HG03439 (cell line): ENCODE measurements around the gene PTPN14.

Experiments used
- ATAC-seq: cut with Tn5 transposase; IDR thresholded peaks from one replicate; pipeline ENCODE4 v1.9.1; 2021; ENCODE audit warnings: mild to moderate bottlenecking, moderate library complexity; ENCODE audit not compliant: unreplicated experiment

PTPN14 gene

GRCh38 chr1:214379236-214379970 is 172.0 kb downstream of the PTPN14 start:
- no peak for ATAC-seq

DNA sequence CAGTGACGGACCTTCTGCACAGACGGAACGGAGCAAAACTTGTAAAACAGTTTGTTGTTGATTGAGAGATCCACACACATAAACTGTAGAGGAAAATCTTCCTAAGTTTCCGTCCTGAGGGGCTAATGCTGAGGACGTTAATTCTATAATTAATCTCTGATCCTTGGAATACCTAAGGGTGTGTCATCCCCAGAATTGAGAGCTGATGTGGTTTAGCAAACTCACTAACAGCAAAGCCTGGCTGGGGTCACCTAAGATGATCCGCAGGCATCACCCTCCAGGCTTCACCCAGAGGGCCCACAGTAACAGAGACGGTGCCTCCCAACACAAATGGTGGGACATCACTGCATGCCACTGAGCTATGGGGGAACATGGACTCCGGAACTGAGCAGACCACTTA is 172.9 kb downstream of the PTPN14 start:
- ATAC-seq = no peak

GRCh38 chr1:214377886-214378285 is 173.5 kb downstream of the PTPN14 start:
- no peak for ATAC-seq

GRCh38 chr1:214377485-214377884 is 173.9 kb downstream of the PTPN14 start:
- ATAC-seq = no peak

GRCh38 chr1:214372092-214372491 is 179.3 kb downstream of the PTPN14 start:
- no peak for ATAC-seq

- no peak for ATAC-seq
These were observed 180.8 kb downstream of the PTPN14 start for GRCh38 chr1:214370615-214371014.

- ATAC-seq = no peak
These were observed 182.0 kb downstream of the PTPN14 start for GRCh38 chr1:214369364-214369763.

- ATAC-seq = no peak
These were observed 183.6 kb downstream of the PTPN14 start for GRCh38 chr1:214367841-214368240.

DNA sequence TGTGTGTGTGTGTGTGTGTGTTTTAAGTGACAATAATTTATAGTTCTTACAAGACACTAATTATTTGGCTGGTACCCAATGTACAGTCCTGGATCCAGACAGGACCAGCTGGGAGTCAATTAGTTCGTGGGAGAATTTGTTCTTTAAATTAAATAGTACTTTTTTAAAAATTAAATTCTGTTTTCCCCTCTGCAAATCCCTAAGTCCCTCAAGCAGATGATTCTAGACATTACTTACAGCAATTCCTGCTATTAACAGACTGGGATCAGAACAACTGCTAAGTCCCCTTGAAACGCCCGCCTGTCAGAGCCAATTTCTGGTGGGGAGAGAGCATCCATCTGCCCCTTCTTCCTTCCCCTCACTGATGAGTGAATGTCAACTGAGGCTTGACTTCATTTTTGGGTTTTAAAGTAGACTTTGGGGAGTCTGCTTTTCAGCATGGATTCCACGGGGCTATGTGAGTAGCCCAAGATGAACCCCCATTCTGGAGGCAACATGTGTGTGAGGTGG is 186.6 kb downstream of the PTPN14 start:
- no peak for ATAC-seq

DNA sequence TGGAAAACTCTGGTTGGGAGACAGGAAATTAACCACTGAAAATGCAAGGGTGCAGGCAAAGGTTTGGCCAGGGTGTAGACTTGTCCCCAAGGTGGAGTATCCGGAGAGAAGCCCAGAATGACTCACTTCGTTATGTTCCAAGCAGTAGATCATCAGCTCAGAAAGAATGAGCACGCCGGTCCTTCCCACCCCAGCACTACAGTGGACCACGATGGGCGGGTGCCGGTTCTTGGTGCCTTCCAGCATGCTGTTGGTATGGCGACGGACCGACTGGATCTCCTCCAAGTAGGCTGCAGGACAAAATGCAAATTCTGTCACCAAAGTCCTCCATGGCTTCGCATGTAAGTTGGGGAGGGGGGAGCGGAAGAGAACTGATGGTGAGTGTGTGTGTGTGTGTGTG is 187.0 kb downstream of the PTPN14 start:
- no peak for ATAC-seq

DNA sequence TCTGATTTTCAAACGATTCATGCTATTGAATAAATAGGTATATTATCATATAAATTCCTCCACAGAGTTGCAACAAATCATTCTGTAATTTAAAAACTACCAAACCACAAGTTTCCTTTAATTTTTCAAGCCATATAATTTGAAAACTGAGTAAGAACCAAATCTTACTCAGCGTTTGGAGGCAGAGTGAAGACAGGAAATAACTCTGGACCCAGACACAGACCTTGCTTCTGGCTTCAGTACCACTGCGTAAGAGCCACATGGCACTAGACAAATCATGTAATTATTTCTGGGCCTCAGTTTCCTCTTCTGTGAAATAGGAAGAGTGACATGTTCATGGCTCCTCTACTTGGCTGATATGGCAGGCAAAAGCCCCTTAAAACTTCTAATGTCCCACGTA is 188.0 kb downstream of the PTPN14 start:
- ATAC-seq = no peak

DNA sequence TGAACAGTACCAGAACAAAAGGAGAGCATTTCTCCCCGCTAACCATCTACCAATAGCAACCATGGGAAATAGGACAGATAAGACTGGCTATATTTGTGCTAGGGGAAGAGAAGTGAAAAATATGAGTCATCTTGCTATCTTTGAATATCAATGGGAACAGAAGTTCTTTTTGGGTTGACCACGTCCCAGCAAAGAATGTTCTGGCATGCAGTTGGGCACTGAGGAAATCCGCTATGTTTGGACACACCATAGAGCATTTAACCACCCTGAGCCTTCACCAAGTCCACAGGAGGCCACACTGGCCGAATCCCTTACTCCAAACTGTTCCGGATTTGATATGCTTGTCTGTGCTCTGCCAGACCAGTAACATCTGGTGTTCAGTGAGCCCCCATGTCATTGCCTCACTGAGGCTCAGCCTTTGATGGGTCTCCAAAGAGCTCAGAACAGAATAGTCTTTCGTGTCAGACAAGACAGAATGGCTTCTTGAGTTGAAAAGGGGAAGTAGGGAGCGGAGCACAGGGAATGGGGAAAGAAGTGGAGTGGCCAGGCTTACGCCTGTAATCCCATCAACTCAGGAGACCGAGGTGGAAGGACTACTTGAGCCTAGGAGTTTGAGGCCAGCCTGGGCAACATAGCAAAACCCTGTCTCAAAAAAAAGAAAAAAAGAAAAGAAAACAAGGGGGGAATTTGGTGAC is 189.1 kb downstream of the PTPN14 start:
- ATAC-seq = no peak

DNA sequence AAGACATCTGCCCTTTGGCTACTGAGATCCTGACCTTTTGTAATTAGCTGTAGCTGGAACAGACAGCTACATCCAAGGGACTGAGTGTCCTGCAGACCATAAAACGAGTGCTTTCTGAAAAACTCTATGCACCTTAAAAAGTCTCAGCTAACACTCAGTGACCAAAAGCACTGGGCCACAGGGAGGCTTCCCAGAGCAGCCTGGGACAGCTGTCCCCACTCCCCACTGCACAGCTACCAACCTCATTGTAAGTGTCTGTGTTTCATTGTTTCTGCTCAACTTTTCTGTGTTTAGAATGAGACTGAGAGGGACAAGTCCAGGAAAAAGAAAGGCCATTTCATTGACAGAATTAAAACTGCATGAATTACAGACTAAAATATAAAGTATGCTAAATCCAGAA is 189.8 kb downstream of the PTPN14 start:
- ATAC-seq = no peak

DNA sequence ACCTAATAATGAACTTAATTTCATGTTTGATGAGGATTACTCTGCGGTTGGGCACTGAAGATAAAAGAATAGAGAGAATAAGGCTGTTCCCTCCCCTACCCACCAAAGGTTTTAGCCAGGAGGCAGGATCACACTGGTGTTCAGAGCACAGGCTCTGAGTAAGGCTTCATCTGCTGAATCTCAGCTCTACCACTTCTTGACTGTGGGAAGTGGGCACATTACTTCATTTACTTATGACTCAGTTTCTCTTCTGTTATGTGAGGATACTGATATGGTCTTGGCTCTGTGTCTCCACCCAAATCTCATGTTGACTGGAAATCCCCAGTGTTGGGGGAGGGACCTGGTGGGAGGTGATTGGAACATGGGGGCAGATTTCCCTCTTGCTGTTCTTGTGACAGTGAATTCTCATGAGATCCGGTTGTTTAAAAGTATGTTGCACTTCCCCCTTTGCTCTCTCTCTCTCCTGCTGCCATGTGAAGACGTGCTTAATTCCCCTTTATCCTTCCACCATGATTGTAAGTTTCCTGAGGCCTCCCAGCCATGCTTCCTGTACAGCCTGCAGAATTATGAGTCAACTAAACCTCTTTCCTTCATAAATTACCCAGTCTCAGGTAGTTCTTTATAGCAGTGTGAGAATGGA is 190.8 kb downstream of the PTPN14 start:
- no peak for ATAC-seq

DNA sequence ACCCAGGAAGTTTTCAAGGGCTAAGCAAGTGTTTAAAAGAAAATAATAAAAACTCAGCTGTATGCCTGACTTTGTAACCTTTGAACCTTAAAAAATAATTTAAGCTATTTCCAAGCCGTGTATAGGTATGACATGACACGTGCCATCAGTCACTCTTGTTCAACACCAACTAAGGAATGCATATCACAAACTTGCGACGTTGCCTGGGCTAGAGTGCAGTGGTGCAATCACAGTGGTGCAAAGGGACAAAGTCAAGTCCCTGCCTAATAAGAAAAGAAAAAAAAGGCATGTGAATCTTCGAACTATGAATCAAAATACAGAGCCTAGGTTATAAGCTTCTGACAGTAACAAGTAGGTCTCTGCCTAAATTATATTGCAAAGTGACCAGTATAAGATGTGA is 191.3 kb downstream of the PTPN14 start:
- no peak for ATAC-seq

- ATAC-seq = no peak
These were observed 196.8 kb downstream of the PTPN14 start for GRCh38 chr1:214354440-214355148.

DNA sequence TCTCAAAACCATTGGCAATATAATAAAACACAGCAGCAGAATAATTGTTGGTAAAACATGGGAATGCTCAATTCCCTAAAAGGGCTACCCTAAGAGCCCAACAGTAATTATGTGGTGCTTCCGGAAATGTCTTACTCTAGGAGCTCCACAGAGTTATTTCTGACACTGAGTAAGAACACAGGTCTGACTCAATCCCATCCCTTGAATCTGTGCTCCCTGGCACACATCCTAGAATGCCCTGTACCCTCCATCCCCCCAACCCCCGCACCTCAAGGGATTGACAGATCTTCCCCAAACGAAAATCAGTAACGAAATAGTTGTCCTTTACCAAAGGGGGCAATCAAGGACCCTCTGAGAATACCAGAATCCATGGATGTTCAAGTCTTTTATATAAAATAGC is 198.6 kb downstream of the PTPN14 start:
- ATAC-seq = no peak

- no peak for ATAC-seq
These were observed 199.7 kb downstream of the PTPN14 start for GRCh38 chr1:214351551-214352277.

GRCh38 chr1:214349781-214350180 is 201.6 kb downstream of the PTPN14 start:
- no peak for ATAC-seq

DNA sequence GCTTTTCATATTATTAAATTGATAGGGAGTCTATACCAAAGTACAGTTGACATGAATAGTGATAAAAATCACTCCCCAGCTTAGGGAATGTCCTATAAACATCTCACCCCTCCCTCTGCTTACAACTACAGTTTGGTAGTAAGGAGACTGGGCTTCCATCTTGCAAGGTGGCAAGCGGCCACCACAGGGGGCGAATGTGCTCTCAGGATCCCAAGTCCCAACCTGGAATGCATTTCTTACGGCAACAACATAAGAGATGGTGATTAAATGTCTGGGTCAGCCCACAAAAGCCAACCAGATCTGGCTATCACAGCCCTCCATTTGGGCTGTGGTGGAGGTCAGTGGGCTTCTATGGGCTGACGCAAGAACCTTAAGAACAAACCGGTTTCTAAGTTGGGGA is 202.4 kb downstream of the PTPN14 start:
- ATAC-seq = no peak

GRCh38 chr1:214344897-214345296 is 206.5 kb downstream of the PTPN14 start:
- no peak for ATAC-seq
